ENCODE data around the gene GPATCH8.
A peak's percentile ranks its signal among the peaks of the same experiment; 100 is the strongest.

GPATCH8 gene

DNA sequence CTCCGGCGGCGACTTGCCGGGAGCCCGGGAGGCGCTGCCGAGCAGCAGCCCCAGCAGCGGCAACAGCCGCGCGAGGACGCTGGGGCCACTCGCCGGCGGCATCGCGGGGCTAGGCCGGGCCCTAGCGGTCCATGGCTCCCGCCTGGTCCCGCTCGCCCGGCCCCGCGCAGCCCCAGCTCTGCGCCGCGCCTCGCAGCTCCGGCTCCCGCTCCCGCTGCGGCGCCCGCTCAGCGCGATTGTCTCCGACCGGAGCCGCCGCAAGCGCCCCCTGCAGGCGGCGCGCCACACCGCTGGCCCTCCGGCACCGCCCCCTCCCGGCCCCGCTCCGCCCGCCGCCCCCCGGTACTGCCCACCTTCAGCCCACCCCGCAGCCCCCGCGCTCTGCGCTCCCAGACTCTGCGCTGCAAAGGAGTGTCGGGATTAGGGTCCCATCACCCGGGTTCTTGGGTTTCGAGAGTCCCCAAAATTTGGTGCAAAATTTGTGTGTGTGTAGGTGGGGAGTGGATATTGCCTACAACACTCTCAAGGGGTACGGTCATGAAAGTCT is 139.5 kb downstream of the GPATCH8 start, which contains the start of gene FAM171A2:
FAM171A2 (minus strand) TSS at position 241 of the 547 bp plus-strand sequence; CDS start at position 102, 139 bp downstream.
- no peak for TF ChIP-seq POLR2AphosphoS5 (IDR thresholded peaks at IDR 0.05; ENCODE audit: low read depth, low read length)
- peak; percentile 17; the same call in 1 of the 2 replicates for TF ChIP-seq POLR2A (IDR thresholded peaks at IDR 0.05; ENCODE audit: low read depth, low read length)
- peak; percentile 88 for DNase-seq (ENCODE audit: insufficient read length)
- FAIRE-seq: peak; percentile 89

DNA sequence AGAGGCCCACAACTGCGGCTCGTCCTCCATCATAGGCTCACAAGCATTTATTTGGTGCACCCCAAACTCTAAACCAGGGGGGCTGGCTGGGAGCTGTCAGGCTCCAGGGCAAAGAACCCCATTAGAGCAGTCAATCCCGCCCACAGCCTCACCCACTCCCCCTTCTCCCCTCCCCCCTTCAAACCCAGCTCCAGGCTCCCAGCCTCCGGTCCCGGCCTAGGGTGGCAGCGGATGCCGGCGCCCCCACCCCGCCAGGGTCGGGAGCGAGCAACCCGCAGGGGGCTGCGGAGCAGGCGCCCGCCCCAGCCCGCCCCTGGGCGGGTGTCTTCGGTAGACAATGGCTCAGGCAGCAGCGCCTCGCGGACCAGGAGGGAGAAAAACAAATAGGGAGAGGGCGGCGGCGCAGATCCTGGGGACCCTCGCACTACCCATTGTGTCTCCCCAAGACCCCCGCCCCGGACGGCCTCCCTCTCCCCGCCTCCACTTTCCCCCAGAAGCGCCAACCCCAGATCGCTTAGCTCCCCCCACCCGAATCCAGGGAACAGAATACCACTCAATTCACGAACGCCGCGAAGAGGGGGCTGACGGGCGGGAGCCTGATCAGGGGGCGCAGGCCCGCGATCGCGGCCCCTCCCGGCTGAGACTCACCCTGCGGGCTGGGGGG is 140.1 kb downstream of the GPATCH8 start:
- TF ChIP-seq POLR2AphosphoS5 (IDR thresholded peaks at IDR 0.05; ENCODE audit: low read depth, low read length) (no peak), POLR2A (IDR thresholded peaks at IDR 0.05; ENCODE audit: low read depth, low read length) (no peak), TAF1 (IDR thresholded peaks at IDR 0.05; ENCODE audit: borderline replicate concordance, low read depth, low read length) (no peak)
- DNase-seq (ENCODE audit: insufficient read length) (peak; percentile 67), FAIRE-seq (peak; percentile 24)

DNA sequence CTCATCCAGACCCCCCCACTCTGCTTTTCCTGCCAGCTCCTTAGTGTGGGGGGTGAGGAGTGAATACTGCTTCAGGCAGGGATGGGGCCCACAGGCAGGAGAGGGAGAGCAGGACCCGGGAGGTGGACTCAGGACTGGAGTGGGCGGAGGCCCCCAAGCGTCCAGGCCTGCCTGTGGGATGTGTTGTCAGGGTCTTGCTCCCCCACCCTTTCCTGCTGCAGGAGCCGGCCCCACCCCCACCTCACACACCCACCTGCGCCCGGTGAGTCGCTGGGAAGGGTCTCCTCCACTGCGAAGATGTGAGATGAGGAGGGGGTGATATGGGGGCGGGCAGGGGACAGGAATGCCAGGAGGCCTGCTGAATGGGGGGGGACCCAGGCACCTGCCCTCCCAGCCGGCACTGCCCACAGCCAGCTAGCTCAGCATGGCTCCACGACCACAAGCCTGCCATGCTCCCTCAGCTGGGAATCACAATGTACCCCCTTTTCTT is 140.7 kb downstream of the GPATCH8 start:
- DNase-seq (ENCODE audit: insufficient read length) (no peak), FAIRE-seq (no peak)
- TF ChIP-seq POLR2AphosphoS5 (IDR thresholded peaks at IDR 0.05; ENCODE audit: low read depth, low read length) (no peak), POLR2A (IDR thresholded peaks at IDR 0.05; ENCODE audit: low read depth, low read length) (no peak), TAF1 (IDR thresholded peaks at IDR 0.05; ENCODE audit: borderline replicate concordance, low read depth, low read length) (no peak)

DNA sequence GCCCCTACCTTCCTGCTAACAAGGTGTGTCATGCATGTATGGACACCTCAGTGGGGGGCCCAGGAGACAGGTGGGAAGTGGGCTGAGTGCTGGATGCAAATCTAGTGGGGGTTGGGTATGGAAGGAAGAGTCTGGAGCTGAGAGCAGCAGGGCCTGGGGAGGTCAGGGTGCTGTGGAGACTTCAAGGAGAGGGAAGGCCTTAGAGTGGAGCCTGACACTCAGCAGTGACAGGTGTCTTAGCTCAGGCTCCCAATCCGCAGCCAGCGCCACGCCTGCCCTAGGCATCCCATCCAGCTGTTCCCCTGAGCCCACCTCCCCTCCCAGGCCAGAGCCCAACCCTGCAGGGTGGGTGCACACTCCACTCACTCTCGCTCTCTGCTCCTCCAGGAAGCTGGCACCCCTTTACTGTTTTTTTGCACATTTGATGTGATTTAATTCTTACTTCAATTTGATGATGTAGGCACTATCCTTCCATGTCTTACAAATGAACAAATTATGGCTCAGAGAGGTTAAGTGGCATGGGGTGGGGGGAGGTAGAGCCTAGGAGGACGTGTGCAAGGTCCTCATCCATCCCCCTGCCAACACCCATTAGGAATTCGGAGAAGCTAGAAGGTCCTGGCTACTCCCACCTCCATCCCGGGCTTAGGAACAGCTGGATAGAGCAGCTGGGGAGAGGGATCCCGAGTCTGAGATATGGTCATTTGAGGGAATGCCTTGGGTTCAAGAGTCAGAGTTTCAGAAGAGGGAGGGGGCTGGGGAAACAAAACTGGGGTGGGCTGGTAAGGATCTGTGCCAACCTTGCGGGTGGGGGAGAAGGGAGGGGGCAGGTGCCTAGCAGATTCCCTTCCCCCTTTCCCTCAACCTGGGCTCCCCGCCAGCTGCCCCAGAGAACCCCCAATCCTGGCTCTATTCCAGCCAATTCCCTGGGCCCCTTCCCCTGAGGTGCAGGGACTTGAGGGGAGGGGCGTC is 141.6 kb downstream of the GPATCH8 start:
- no peak for FAIRE-seq
- no peak for DNase-seq (ENCODE audit: insufficient read length)
- TF ChIP-seq POLR2A (IDR thresholded peaks at IDR 0.05; ENCODE audit: low read depth, low read length) (no peak), TAF1 (IDR thresholded peaks at IDR 0.05; ENCODE audit: borderline replicate concordance, low read depth, low read length) (no peak), POLR2AphosphoS5 (IDR thresholded peaks at IDR 0.05; ENCODE audit: low read depth, low read length) (no peak)

DNA sequence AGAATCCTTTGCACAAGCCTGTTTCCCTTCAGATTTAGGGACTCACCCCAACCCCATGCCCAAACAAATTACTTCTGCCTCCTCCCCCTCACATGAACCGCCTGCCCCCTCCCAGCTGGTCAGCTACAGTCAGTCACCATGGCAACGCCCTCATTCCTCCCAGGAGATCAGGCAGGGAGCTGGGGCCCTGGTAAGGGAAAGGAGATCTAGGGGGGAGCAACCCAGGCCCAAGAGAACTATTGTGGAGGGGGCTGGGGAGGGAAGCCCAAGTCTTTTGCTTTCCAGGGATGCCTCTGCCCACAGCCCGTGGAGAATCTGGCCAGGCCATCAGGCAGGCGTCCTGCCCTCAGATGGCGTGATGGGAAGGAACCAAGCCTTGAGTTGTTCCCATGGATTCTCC is 142.4 kb downstream of the GPATCH8 start:
- DNase-seq (ENCODE audit: insufficient read length) (no peak), FAIRE-seq (no peak)
- TF ChIP-seq POLR2A (IDR thresholded peaks at IDR 0.05; ENCODE audit: low read depth, low read length) (no peak), POLR2AphosphoS5 (IDR thresholded peaks at IDR 0.05; ENCODE audit: low read depth, low read length) (no peak), TAF1 (IDR thresholded peaks at IDR 0.05; ENCODE audit: borderline replicate concordance, low read depth, low read length) (no peak)

DNA sequence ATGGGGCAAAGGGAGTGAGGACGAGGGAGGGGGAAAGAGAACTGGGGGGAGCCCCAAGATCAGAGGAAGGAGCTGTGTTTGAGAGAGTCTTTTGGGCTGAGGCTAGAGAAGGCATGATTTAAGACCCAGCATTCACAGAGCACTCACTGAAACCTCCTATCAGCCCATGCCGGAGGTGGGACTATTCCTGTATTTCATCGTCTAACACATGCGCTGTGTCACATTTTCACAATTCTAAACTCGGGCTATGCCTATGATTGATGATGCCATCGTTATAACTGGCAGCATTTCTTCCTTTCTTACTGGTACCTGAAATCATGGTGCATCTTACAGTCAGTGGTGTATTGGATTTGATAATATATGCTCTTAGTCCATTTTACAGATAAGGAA is 143.1 kb downstream of the GPATCH8 start:
- TF ChIP-seq TAF1 (IDR thresholded peaks at IDR 0.05; ENCODE audit: borderline replicate concordance, low read depth, low read length): no peak
- TF ChIP-seq POLR2A (IDR thresholded peaks at IDR 0.05; ENCODE audit: low read depth, low read length): no peak
- no peak for TF ChIP-seq POLR2AphosphoS5 (IDR thresholded peaks at IDR 0.05; ENCODE audit: low read depth, low read length)
- no peak for DNase-seq (ENCODE audit: insufficient read length)
- no peak for FAIRE-seq

DNA sequence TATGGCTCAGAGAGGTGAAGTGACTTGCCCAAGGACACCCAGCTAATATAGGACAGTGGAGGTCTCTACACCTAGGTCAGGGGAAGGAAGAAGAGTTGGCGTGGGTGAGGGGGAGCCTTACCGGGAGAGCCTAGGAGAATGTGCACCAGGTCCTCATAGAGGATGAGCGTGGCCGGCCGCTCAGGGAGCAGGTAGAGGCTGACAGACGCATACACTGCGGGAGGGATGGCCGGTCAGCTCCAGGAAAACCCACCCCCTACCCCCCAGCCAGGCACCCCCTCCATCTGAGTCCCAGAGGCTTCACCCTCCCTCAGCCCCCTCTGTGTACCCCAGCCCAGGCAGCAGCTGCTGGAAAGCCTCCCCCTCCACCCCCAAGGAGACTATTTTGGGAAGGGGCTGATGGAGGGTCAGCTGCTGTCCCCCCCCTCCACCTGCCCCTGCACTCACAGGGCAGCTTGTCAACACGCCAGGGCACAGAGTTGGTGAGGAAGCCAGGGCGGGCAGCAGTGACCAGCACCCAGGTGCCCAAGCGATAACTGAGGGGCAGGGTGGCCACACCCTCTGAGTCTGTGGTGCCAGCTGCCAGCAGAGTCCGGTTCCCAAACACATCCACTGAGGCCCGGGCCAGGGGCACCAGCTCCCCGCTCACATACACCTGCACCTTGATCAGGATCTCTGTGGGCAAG is 143.6 kb downstream of the GPATCH8 start:
- no peak for TF ChIP-seq POLR2AphosphoS5 (IDR thresholded peaks at IDR 0.05; ENCODE audit: low read depth, low read length)
- no peak for TF ChIP-seq POLR2A (IDR thresholded peaks at IDR 0.05; ENCODE audit: low read depth, low read length)
- no peak for TF ChIP-seq TAF1 (IDR thresholded peaks at IDR 0.05; ENCODE audit: borderline replicate concordance, low read depth, low read length)
- DNase-seq (ENCODE audit: insufficient read length): no peak
- no peak for FAIRE-seq

DNA sequence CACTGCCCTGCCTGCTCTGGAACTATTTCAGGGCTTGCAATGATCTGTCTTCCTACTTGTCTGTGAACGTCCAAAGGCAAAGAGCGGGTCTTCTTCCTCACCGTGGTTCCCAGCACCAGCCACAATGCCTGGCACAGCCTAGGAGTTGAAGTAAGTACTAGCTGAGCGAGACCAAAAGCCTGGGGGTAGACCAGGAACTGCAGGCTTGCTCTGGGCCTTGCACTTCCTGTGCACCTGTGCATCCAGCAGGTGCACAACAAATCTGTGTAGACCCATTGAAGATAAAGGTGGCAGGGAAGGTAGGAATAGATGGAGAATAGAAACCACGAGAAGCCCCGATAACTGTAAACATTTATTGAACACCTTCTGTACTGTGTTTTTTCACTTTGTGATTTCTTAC is 144.2 kb downstream of the GPATCH8 start:
- FAIRE-seq: no peak
- DNase-seq (ENCODE audit: insufficient read length): no peak
- TF ChIP-seq TAF1 (IDR thresholded peaks at IDR 0.05; ENCODE audit: borderline replicate concordance, low read depth, low read length) (no peak), POLR2A (IDR thresholded peaks at IDR 0.05; ENCODE audit: low read depth, low read length) (no peak), POLR2AphosphoS5 (IDR thresholded peaks at IDR 0.05; ENCODE audit: low read depth, low read length) (no peak)

DNA sequence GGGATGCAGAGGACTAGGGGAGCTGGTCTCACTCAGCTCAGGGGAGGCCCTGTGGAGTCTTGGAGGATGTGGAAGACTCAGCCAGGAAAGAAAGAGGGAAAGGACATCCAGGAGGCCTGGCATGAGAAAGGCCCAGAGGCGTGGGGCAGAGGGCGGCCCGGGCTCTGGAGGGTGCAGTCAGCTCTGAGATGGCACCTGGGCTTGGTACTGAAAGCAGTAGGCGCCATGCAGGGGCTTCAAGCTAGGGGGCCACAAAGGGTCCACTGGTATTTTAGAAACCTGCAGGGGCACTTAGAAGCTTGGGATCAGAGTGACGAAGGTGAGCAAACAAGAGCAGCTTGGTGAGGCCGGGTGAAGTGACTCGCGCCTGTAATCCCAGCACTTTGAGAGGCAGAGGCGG is 145.1 kb downstream of the GPATCH8 start:
- TF ChIP-seq POLR2AphosphoS5 (IDR thresholded peaks at IDR 0.05; ENCODE audit: low read depth, low read length): no peak
- FAIRE-seq (no peak), DNase-seq (ENCODE audit: insufficient read length) (no peak)

DNA sequence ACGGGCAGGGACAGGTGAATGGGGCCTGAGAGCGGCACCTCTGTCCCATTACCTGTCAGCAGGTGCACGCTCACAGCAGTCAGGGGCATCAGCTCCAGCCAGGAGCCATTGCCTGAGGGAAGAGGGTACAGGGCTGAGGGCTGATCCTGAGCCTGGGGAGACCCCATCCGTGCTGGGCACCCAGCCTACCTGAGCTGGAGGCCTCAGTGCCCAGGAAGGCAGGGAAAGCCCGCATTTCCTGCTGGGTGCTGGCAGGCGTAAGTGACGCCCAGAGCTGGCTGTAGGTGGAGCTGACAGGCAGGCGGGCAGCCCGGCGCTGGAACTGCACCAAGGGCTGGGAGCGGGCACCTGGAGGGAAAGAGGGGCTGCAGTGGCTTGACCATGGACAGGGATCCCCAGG is 147.0 kb downstream of the GPATCH8 start:
- no peak for FAIRE-seq
- no peak for DNase-seq (ENCODE audit: insufficient read length)

DNA sequence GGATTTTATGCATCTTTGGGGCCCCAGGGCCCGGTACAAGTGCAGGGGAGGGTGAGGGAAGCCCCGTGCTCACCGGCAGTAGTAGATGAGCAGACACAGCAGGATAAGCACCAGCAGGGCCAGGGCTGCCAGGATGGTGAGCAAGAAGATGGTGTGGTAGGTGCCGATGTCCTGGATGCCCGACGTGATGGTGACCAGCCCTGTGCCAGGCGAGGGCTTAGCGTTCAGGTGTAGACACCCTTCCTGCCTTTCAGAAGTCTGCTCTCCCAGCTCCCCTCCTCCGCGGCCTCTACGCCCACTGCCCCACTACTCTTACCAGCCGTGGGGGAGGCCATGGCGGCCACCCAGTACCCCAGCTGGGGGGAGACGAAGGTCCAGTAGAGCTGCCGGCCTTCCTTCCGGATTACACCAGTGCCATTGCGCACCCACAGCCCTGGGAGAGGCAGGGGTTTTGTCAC is 147.5 kb downstream of the GPATCH8 start:
- TF ChIP-seq TAF1 (IDR thresholded peaks at IDR 0.05; ENCODE audit: borderline replicate concordance, low read depth, low read length): no peak
- TF ChIP-seq POLR2AphosphoS5 (IDR thresholded peaks at IDR 0.05; ENCODE audit: low read depth, low read length): no peak
- no peak for TF ChIP-seq POLR2A (IDR thresholded peaks at IDR 0.05; ENCODE audit: low read depth, low read length)
- no peak for FAIRE-seq
- DNase-seq (ENCODE audit: insufficient read length): no peak

More for the DNA sequence above, 147.0 kb downstream of the GPATCH8 start:
- TF ChIP-seq POLR2A (IDR thresholded peaks at IDR 0.05; ENCODE audit: low read depth, low read length) (no peak), TAF1 (IDR thresholded peaks at IDR 0.05; ENCODE audit: borderline replicate concordance, low read depth, low read length) (no peak), POLR2AphosphoS5 (IDR thresholded peaks at IDR 0.05; ENCODE audit: low read depth, low read length) (no peak)

All from GM12892 (cell line).